A549 (cell line): ENCODE data around the gene LAMTOR2. TPM values are rescaled to one million over a fixed set of nuclear protein-coding genes. Genes with fewer than 3 reads are reported as not detected.
A peak's percentile ranks its signal among the peaks of the same experiment; 100 is the strongest.

ENCODE experiments used
- ATAC-seq, 2 experiments: fragments of 200-7000 bp in 1 of 2; fragments of >200 bp in 1 of 2; cut with Nextera tagmentation in 1 of 2; cut with Tn5 transposase in 1 of 2; 3 replicates each; pipeline versions ENCODE4 v1.8.0 to v1.9.1; 2018 to 2020; ENCODE audit warnings: mild to moderate bottlenecking in 1 of 2, moderate library complexity in 1 of 2
- CTCF ChIA-PET: fragments of 300-600 bp; sonication (Branson Sonifier 250); formaldehyde crosslinking; extraction: SDS; loops from one replicate; lab custom pipeline; 2021; ENCODE audit warnings: antibody characterized with exemption, inconsistent platforms; lab: Yijun Ruan, JAX
- POLR2A ChIA-PET: fragments of 350-600 bp; formaldehyde crosslinking; extraction: SDS; loops from one replicate; lab custom pipeline; 2021; ENCODE audit warnings: antibody characterized with exemption, inconsistent platforms; lab: Yijun Ruan, JAX
- DNase-seq, 2 experiments: peaks; one replicate each; pipeline versions ENCODE4 v3.0.0 to v3.0.0-alpha.2; 2011 to 2016; ENCODE audit warnings: low read depth in 1 of 2, low spot score in 1 of 2
- FAIRE-seq: peaks from 2 replicates; lab custom pipeline; 2011; peaks lifted over from hg19 to GRCh38; lab: Jason Lieb, UNC
- H3K27ac ChIP-seq, 2 experiments: fragments of >200 bp; sonication (Bioruptor Twin); formaldehyde crosslinking; 3 replicates each; pipeline ENCODE4 v1.5.1; 2016 to 2017
- H3K4me1 ChIP-seq: fragments of >200 bp; sonication (Bioruptor Twin); formaldehyde crosslinking; 3 replicates; pipeline ENCODE4 v1.6.1; 2016
- H3K4me2 ChIP-seq: fragments of >200 bp; sonication (Bioruptor Twin); formaldehyde crosslinking; 3 replicates; pipeline ENCODE4 v1.6.1; 2016
- H3K4me3 ChIP-seq: fragments of >200 bp; sonication (Bioruptor Twin); formaldehyde crosslinking; 3 replicates; pipeline ENCODE4 v1.5.1; 2016
- H3K9me3 ChIP-seq: fragments of >200 bp; sonication (Bioruptor Twin); formaldehyde crosslinking; 3 replicates; pipeline ENCODE4 v1.6.1; 2016
- BCL3 ChIP-seq: fragments of >200 bp; sonication (Bioruptor Twin); formaldehyde crosslinking; IDR thresholded peaks from 3 replicates; pipeline ENCODE4 v1.6.1; 2016
- E2F6 ChIP-seq: IDR thresholded peaks from 2 replicates; pipeline ENCODE4 v1.6.1; 2012; ENCODE audit warnings: low read depth, borderline replicate concordance
- EHF ChIP-seq: fragments of 250-450 bp; sonication (Bioruptor Pico); IDR thresholded peaks from 2 replicates; pipeline ENCODE4 v1.5.0; 2020; ENCODE audit warnings: mild to moderate bottlenecking
- EHMT2 ChIP-seq: fragments of 200-600 bp; sonication (generic); IDR thresholded peaks from 2 replicates; pipeline ENCODE4 v1.6.1; 2016; ENCODE audit warnings: antibody characterized with exemption, low read depth, mild to moderate bottlenecking, moderate library complexity
- ESRRA ChIP-seq: fragments of 150-350 bp; IDR thresholded peaks from 2 replicates; pipeline ENCODE4 v1.6.1; 2014; ENCODE audit warnings: mild to moderate bottlenecking, low read length, borderline replicate concordance
- FOSL2 ChIP-seq, 2 experiments: fragments of 450-650 bp in 1 of 2; fragments of >200 bp in 1 of 2; sonication (Bioruptor Twin) in 1 of 2; formaldehyde crosslinking; IDR thresholded peaks; 2 replicates each; pipeline versions ENCODE4 v1.5.0 to v1.6.1; 2016 to 2020; ENCODE audit warnings: mild to moderate bottlenecking in 1 of 2, moderate library complexity in 1 of 2
- GATA3 ChIP-seq: IDR thresholded peaks from 2 replicates; pipeline ENCODE4 v1.6.1; 2012; ENCODE audit warnings: borderline replicate concordance
- HDAC2 ChIP-seq: fragments of 200-600 bp; sonication (generic); IDR thresholded peaks from 2 replicates; pipeline ENCODE4 v1.6.1; 2016
- HES2 ChIP-seq: fragments of >200 bp; sonication (Bioruptor Twin); formaldehyde crosslinking; IDR thresholded peaks from 2 replicates; pipeline ENCODE4 v1.6.1; 2016
- HMGXB4 ChIP-seq: fragments of 250-450 bp; sonication (Bioruptor Pico); IDR thresholded peaks from 2 replicates; pipeline ENCODE4 v1.5.0; 2021; ENCODE audit warnings: mild to moderate bottlenecking, moderate library complexity, borderline replicate concordance
- HOXB13 ChIP-seq: fragments of 250-450 bp; sonication (Bioruptor Pico); IDR thresholded peaks from 2 replicates; pipeline ENCODE4 v1.5.0; 2020; ENCODE audit warnings: low read depth, mild to moderate bottlenecking, moderate library complexity
- JUNB ChIP-seq: fragments of >200 bp; sonication (Bioruptor Twin); formaldehyde crosslinking; IDR thresholded peaks from 2 replicates; pipeline ENCODE4 v1.6.1; 2016
- KDM1A ChIP-seq: fragments of 200-600 bp; sonication (generic); IDR thresholded peaks from 2 replicates; pipeline ENCODE4 v1.6.1; 2016; ENCODE audit warnings: low read depth, mild to moderate bottlenecking
- KDM5A ChIP-seq: fragments of 200-600 bp; sonication (generic); IDR thresholded peaks from 2 replicates; pipeline ENCODE4 v1.6.1; 2016; ENCODE audit warnings: antibody characterized with exemption, mild to moderate bottlenecking
- MAFK ChIP-seq: fragments of 450-650 bp; IDR thresholded peaks from 2 replicates; pipeline ENCODE4 v1.6.1; 2014; ENCODE audit not compliant: partially characterized antibody
- MAZ ChIP-seq: fragments of 150-350 bp; IDR thresholded peaks from 2 replicates; pipeline ENCODE4 v1.6.1; 2014; ENCODE audit warnings: antibody characterized with exemption, low read depth, low read length, borderline replicate concordance
- PBX3 ChIP-seq: IDR thresholded peaks from 2 replicates; pipeline ENCODE4 v1.6.1; 2012
- POLR2AphosphoS2 ChIP-seq: conservative IDR thresholded peaks from 2 replicates; pipeline ENCODE4 v1.6.1; 2012; ENCODE audit warnings: low read length, improper control_type of control experiment, inconsistent platforms
- REST ChIP-seq: fragments of 200-600 bp; sonication (generic); IDR thresholded peaks from 2 replicates; pipeline ENCODE4 v1.6.1; 2016; ENCODE audit warnings: antibody characterized with exemption, mild to moderate bottlenecking, moderate library complexity
- RFX5 ChIP-seq: fragments of 450-650 bp; IDR thresholded peaks from 2 replicates; pipeline ENCODE4 v1.7.1; 2014; ENCODE audit warnings: antibody characterized with exemption, mild to moderate bottlenecking, moderate library complexity
- SMC3 ChIP-seq: fragments of >200 bp; sonication (Bioruptor Twin); formaldehyde crosslinking; IDR thresholded peaks from 3 replicates; pipeline ENCODE4 v1.6.1; 2018; ENCODE audit warnings: inconsistent platforms
- USF2 ChIP-seq: fragments of 450-650 bp; IDR thresholded peaks from 2 replicates; pipeline ENCODE4 v1.6.1; 2014; ENCODE audit warnings: antibody characterized with exemption
- ZFP36 ChIP-seq: fragments of 450-650 bp; IDR thresholded peaks from 2 replicates; pipeline ENCODE4 v1.6.1; 2014; ENCODE audit warnings: borderline replicate concordance; ENCODE audit not compliant: partially characterized antibody
- ZNF302 ChIP-seq: fragments of 250-450 bp; sonication (Bioruptor Pico); IDR thresholded peaks from 2 replicates; pipeline ENCODE4 v1.9.0; 2021; ENCODE audit warnings: inconsistent platforms, mild to moderate bottlenecking, moderate library complexity
- WGBS: methylation state at CpG from one replicate; pipeline ENCODE4 v1.1.6; 2017; ENCODE audit errors: missing lambda C conversion rate; 5-methylcytosine and 5-hydroxymethylcytosine counted together
- polyA plus RNA-seq, 4 experiments: library from polyadenylated mRNA; depleted of rRNA in 3 of 4; stranded (reverse); fragments of >200 nt; fragmentation: RNase III in 1 of 4; extraction: RNeasy Plus Mini Kit Qiagen cat#74134 plus additional on column Dnase treatment in 1 of 4; gene quantifications; 2 replicates in 3 of 4; 3 replicates in 1 of 4; pipeline ENCODE4 v1.2.3, GENCODE V29; 2011 to 2017

LAMTOR2 gene
- polyA plus RNA-seq, 2 of the 4 experiments (the other 2 are of a cell fraction), result 63.0 to 171 TPM

- ChIA-PET CTCF (interaction anchor here (0.6 to 29.4 kb wide), 32 partner anchors 8 to 353 kb away, joined by 3 to 2239 read pairs (median 4); partner anchors contain the start of genes BGLAP, LMNA, MEX3A and SEMA4A), POLR2A (interaction anchor here (1.3 kb wide), 1 partner anchor 40 kb away, joined by 3 read pairs; no protein-coding TSS in a partner anchor)
- 36% methylated on average over 5 of the region's 5 CpGs for WGBS
- no peak for FAIRE-seq
- ATAC-seq, result peak; percentile 51 to 57
- DNase-seq, result no peak
- Histone ChIP-seq H3K9me3 (no peaks in the 10 kb centered on the region), H3K4me1 (peaks cover 20% of the 10 kb centered on the region), H3K4me3 (no peak overlapping the region), H3K4me2 (no peak overlapping the region), H3K27ac (no peak overlapping the region)
- TF ChIP-seq KDM1A (no peak), E2F6 (no peak), BCL3 (no peak), EHMT2 (no peak), MAZ (no peak), MAFK (no peak), ZNF302 (CRISPR knock-in tag) (no peak), HOXB13 (CRISPR knock-in tag) (no peak), POLR2AphosphoS2 (no peak), JUNB (no peak), REST (no peak), HDAC2 (no peak), ZFP36 (no peak), GATA3 (no peak), KDM5A (no peak), FOSL2 (IDR thresholded peaks at IDR 0.05) (no peak), FOSL2 (CRISPR knock-in tag; IDR thresholded peaks at IDR 0.05) (no peak)
Measured at GRCh38 chr1:156090138-156090839, 35.7 kb downstream of the LAMTOR2 start.

GRCh38 chr1:156090840-156091188 is 36.2 kb downstream of the LAMTOR2 start:
- ChIA-PET CTCF (interaction anchor here (0.6 to 29.4 kb wide), 30 partner anchors 8 to 353 kb away, joined by 3 to 2239 read pairs (median 4); partner anchors contain the start of genes BGLAP, LMNA, MEX3A and PMF1), POLR2A (interaction anchor here (1.3 kb wide), 1 partner anchor 39 kb away, joined by 3 read pairs; no protein-coding TSS in a partner anchor)
- 33% methylated on average over 14 of the region's 14 CpGs for WGBS
- Histone ChIP-seq H3K4me2 (0 out of 3 replicates have a peak overlapping the region, but pooled peaks have one; percentile 19), H3K27ac (peak overlapping the region; percentile 38 to 84; a peak in 5 of 6 replicates), H3K4me3 (no peak overlapping the region), H3K4me1 (peaks cover 24% of the 10 kb centered on the region), H3K9me3 (no peaks in the 10 kb centered on the region)
- FAIRE-seq, result no peak
- ATAC-seq, result peak; percentile 95 to 96
- DNase-seq, result peak; percentile 85
- TF ChIP-seq USF2 (no peak), EHF (no peak), ESRRA (no peak), SMC3 (peak; percentile 97), RFX5 (0 out of 2 replicates have a peak, but pooled peaks have one; percentile 19), HDAC2 (no peak), BCL3 (no peak), MAFK (no peak), HMGXB4 (no peak), HES2 (no peak), PBX3 (no peak)
